Mucosa of descending colon (tissue), 3 donors: ENCODE measurements around the gene SPATA1. TPM values are rescaled to one million over a fixed set of nuclear protein-coding genes. Genes with fewer than 3 reads are reported as not detected.

ENCODE experiments used
- ATAC-seq: fragments of 200-7000 bp; cut with Tn5 transposase; one replicate; pipeline ENCODE4 v1.9.1; 2020; ENCODE audit warnings: mild to moderate bottlenecking, moderate library complexity
- DNase-seq, 3 donors: peaks; one replicate each; pipeline ENCODE4 v3.0.0-alpha.2; 2020
- H3K36me3 ChIP-seq: fragments of 200-600 bp; one replicate; pipeline ENCODE4 v1.8.0; 2021; ENCODE audit warnings: low read depth, mild to moderate bottlenecking
- H3K4me1 ChIP-seq: fragments of 200-600 bp; one replicate; pipeline ENCODE4 v1.8.0; 2021; ENCODE audit warnings: low read depth, mild to moderate bottlenecking
- H3K4me3 ChIP-seq: fragments of 200-600 bp; one replicate; pipeline ENCODE4 v1.8.0; 2021; ENCODE audit warnings: mild to moderate bottlenecking
- H3K9me3 ChIP-seq: fragments of 200-600 bp; one replicate; pipeline ENCODE4 v1.8.0; 2021; ENCODE audit warnings: mild to moderate bottlenecking
- CTCF ChIP-seq: fragments of 200-600 bp; IDR thresholded peaks from one replicate; pipeline ENCODE4 v1.8.0; 2022; ENCODE audit warnings: antibody characterized with exemption, mild to moderate bottlenecking
- intact Hi-C, 2 donors: fragments of 100-400 bp; cut with DNase I in 1 of 2; cut with micrococcal nuclease in 1 of 2; formaldehyde crosslinking; loops; one replicate each; pipeline versions ENCODE4 v1.11.0 to v1.11.1; 2022; cut with DNase I, micrococcal nuclease
- total RNA-seq, 3 donors: library from RNA; stranded (reverse); fragmentation: NEBNext Ultra II Directional in 2 of 3; extraction: Animal tissue kit (Norgen Biotek cat#: 25700) in 2 of 3; gene quantifications; one replicate each; pipeline versions ENCODE4 v1.2.1 to v1.2.4, GENCODE V29; 2021 to 2023
- donor health status: DM: no; HTN: no; CAD: no; lungs with moderate emphysema.
- donor health status: DM: no; HTN: no; CAD: no.
- donor health status: DM: no; HTN: yes; CAD: no.

The SPATA1 gene
- total RNA-seq, 3 donors from 2014 or later = 2.0 to 3.8 (median 3.5) TPM

DNA sequence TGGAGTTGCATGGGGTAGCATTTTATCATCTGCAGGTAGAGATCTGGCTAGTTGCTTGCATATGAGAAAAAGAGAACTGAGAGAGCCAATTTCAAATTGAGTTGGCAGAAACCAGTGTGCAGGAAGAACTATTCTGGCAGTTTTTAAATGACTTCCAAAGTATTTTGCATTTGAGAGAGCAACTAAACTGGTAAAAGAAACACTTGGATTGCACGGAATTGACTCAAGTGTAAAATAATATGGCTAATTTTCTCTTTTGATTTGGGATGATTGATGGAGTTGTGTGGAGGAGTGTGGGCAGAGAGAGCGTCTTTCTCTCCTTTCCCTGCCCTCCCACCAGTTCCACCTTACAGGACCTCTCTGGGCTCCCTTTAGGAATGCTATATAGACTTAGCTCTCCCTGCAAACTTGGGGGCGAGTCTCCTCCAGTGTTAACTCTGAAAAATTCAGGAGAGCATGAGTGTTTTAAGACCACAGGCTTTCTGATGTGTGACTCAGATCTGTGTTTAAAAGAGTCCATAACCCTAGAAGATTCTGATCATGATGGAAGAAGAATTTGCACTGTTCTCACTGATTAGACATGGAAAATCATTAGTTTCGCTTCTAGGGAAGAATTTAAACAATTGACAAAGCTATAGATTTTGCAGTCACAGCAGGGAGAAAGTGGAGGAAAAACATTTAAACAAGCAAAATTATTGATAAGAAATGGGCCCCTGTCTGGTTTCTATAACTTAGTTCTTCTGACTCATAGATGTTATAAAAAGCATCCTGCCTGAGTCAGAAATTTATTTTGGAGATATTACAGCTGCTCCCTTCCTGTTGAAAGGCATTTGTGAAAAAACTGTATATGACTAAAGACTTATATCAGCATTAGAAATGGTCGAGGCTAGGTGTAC is 92.9 kb downstream of the SPATA1 start:
- no peak for TF ChIP-seq CTCF
- DNase-seq (no peak), ATAC-seq (no peak)
- Histone ChIP-seq H3K4me3 (no peak overlapping the region), H3K9me3 (peaks cover 2% of the 10 kb centered on the region), H3K36me3 (no peaks in the 10 kb centered on the region), H3K4me1 (no peaks in the 10 kb centered on the region)
- intact Hi-C loops = no loop called here

- intact Hi-C loops = loop anchor here in 1 of 2 donors (10.0 kb wide), 1 partner anchor 156 kb away; no protein-coding TSS in a partner anchor
- DNase-seq = no peak
- TF ChIP-seq CTCF = no peak
- Histone ChIP-seq H3K4me3 (no peak overlapping the region), H3K4me1 (no peaks in the 10 kb centered on the region), H3K9me3 (peaks cover 19% of the 10 kb centered on the region), H3K36me3 (no peaks in the 10 kb centered on the region)
- no peak for ATAC-seq
Observed at GRCh38 chr1:84600796-84601195, 94.6 kb downstream of the SPATA1 start.

GRCh38 chr1:84603223-84603622 is 97.0 kb downstream of the SPATA1 start:
- DNase-seq (no peak), ATAC-seq (no peak)
- TF ChIP-seq CTCF = no peak
- no peaks in the 10 kb centered on the region for H3K36me3 ChIP-seq
- intact Hi-C loops = loop anchor here in 1 of 2 donors (10.0 kb wide), 1 partner anchor 158 kb away; no protein-coding TSS in a partner anchor
- no peak overlapping the region for H3K4me3 ChIP-seq
- peaks cover 31% of the 10 kb centered on the region for H3K9me3 ChIP-seq
- H3K4me1 ChIP-seq = no peaks in the 10 kb centered on the region

DNA sequence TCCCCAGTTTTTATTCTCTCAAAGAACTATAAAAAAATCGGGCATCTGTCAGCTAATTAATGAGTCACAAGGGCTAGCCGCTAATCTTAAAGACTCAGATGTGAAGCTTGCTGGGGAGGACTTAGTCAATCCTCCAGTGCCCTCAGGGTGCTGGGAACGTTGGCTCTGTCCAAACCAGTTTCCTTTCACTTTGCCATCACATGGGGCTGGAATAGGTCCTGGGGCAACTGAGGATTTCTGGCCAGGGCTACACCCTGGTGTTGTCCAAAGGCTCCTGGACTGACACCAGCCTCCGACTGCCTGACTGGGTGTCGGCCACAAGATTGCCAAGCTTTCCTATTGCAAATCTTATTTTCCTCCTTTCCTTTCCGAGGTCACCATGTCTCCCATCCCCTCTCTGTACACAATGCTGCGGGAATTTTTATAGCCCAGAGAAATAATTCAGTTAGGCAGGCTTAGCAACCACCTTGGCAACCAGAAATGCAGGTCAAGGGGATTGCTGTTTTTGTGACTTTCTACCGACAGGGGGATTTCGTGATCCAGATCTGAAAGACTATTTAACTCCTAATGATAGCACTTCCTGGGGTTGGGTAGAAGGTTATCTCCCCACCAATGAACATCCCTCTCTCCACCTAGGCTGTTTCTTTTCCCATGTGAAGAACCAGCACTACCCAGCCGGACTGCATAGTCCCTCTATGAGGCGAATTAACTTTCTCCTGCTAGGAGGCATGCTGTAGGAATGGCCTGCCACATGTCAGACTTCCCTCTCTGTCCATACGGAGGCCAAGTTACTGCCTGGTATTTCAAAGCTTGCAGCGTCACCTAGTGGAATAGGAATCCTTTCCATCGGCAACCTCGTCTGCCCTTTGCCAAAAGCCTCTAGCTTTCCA is 98.0 kb downstream of the SPATA1 start:
- intact Hi-C loops = loop anchor here in 1 of 2 donors (10.0 kb wide), 1 partner anchor 159 kb away; no protein-coding TSS in a partner anchor

More for the DNA sequence above, 98.0 kb downstream of the SPATA1 start:
- Histone ChIP-seq H3K4me1 (no peaks in the 10 kb centered on the region), H3K36me3 (no peaks in the 10 kb centered on the region), H3K9me3 (peaks cover 31% of the 10 kb centered on the region), H3K4me3 (no peak overlapping the region)
- ATAC-seq = peak; percentile 24
- TF ChIP-seq CTCF = no peak
- no peak for DNase-seq
